ENCODE results near the gene ID1.
"Not testable (repeated sequence)": the region's sequence is repeated elsewhere in the genome, so short reads cannot be mapped to it uniquely, and the experiment has no call there.

The ID1 gene

DNA sequence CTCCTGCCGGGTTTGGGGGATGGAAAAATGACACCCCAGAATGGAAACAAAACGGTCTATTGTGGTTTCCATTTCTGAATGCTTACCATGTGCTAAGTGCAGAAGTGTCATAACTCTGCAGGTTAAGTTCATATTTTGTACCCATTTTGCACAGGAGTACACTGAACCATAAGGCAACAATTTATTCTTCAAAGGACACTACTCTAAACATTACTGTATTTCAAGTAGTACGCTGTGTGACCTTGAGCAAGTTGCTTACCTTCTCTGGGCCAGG is 9.8 kb upstream of the ID1 start:
- in situ Hi-C loops (cut with MboI; ENCODE audit: low pct_unique_long_range_greater_than_20kb, low sequenced_read_pairs), result no loop called here

DNA sequence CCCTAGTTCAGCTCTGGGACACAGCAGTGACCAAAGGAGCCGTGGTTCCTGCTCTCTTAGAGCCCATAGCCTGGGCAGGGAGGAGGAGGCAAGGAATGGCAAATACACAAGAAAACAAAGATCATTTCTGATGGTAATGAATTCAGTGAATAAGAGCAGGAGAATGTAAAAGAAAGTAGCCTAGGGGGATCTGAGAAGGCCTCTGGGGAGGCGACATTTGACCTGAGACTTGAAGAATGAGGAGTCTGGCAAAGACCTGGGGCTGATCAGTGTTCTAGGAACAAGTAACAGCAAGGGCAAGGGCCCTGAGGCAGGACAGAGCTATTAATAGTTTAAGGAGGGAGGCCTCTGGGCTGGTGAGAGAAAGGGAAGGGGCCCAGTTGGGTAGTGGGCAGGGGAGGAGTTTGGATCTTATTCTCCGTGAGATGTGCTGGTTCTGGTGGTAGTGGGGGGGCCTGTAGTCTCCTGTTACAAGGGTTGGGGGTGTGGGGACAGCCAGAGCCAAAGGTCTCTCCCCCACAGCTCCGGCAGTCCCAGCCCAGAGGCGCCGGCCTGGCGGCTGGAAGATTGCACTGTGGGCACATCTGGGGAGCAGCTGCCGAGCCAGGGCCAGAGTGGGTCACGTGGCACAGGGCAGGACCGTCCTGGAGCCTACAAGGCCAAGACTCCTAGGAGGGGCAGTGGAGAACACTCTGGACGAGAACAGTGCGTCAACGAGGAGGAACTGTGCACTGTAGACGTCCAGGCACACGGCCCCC is 9.3 kb upstream of the ID1 start:
- in situ Hi-C loops (cut with MboI; ENCODE audit: low pct_unique_long_range_greater_than_20kb, low sequenced_read_pairs), result no loop called here
- peak; percentile 38 for DNase-seq

More for the DNA sequence above, 9.8 kb upstream of the ID1 start:
- no peak for DNase-seq

DNA sequence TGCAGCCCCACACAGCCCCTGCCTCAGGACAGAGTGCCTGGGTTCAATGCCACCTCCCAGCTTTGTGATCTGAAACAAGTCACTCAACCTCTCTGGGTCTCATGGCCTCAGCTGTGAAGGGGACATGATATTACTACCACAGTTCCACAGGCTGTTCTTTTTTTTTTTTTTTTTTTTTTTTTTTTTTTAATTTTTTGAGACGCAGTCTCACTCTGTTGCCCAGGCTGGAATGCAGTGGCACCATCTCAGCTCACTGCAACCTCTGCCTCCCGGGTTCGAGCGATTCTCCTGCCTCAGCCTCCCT is 8.7 kb upstream of the ID1 start:
- in situ Hi-C loops (cut with MboI; ENCODE audit: low pct_unique_long_range_greater_than_20kb, low sequenced_read_pairs), result not testable (repeated sequence)

DNA sequence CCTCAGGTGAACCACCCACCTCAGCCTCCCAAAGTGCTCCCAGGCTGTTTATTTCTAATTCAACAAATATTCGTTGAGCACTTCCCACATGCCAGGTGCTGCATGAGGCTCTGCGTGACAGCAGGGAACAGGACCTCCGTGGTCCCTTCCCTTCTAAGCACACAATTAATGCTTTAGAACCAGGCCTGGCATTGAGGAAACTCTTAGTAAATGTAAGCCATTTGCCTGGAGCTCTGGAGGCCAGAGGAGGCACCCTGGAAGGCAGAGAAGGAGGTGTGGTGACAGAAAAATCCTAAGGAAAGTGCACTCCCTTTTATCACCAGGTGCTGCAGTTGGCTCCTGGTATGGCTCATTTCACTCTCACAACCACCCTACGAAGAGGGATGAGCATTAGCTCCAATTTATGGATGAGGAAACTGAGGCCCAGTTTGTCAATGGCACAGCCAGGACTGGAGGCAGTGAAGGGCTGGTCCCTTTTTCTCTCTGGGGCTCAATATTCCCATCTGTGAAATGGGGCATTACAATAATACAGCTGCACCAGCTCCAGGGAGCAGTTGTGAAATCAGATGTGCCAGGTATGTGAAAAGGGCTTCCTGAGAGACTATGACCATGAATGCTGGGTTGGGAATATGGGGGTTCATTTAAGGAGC is 8.1 kb upstream of the ID1 start:
- no peak for DNase-seq
- in situ Hi-C loops (cut with MboI; ENCODE audit: low pct_unique_long_range_greater_than_20kb, low sequenced_read_pairs), result no loop called here

More for the DNA sequence above, 8.7 kb upstream of the ID1 start:
- not testable (repeated sequence) for DNase-seq

DNA sequence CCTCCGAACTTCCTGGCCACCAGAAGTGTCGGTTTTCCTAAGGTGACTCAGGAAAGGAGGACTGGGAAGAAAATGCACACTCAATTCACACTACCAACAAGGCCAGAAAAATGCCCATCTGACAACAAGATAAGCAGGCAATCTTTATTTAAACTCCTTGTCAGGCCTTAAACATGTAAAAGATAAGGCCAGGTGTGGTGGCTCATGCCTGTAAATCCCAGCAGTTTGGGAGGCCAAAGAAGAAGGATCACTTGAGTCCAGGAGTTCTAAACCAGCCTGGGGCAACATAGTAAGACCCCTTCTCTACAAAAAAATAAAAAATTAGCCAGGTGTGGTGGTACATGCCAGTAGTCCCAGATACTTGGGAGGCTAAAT is 7.6 kb upstream of the ID1 start:
- DNase-seq, result no peak
- in situ Hi-C loops (cut with MboI; ENCODE audit: low pct_unique_long_range_greater_than_20kb, low sequenced_read_pairs), result no loop called here

DNA sequence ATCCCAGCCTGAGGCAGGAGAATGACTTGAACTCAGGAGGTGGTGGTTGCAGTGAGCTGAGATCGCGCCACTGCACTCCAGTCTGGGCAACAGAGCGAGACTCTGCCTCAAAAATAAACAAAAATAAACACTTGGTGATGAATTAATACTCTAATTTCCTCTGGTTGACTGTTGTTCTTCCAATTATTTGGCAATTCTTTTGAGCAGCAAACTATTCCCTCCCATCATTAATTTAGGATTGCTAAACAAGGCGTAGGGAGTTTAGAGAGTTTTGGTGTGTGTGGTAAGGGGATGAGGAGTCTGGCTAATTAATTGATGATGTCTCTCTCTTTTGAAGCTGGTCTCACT is 2.7 kb upstream of the ID1 start:
- in situ Hi-C loops (cut with MboI; ENCODE audit: low pct_unique_long_range_greater_than_20kb, low sequenced_read_pairs), result no loop called here
- DNase-seq, result no peak

DNA sequence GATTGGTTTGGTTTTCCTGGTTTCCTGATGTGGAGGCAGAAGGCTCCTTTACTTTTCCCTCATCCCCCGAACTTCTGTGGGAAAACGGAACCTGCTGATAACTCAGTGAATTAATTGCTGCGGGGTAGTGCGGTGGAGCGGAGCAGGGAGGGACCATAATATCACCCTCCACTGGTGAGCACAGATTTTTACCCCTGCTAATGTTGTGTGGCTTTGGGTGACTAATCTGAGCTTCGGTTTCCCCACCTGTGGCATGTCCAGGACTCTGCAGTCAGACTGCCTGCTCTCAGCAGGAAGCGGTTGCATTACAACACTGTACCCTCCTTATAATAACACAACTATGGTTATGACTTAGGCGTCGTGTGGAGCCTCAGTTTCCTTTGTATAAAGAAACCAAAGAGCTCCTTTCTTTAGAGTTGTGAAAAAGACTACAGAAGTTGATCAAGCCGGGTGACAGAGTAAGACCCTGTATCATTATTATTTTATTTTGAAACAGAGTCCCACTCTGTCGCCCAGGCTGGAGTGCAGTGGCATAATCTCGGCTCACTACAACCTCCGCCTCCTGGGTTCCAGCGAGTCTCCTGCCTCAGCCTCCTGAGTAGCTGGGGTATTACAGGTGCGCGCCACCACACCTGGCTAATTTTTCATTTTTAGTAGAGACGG is 2.2 kb upstream of the ID1 start:
- in situ Hi-C loops (cut with MboI; ENCODE audit: low pct_unique_long_range_greater_than_20kb, low sequenced_read_pairs), result no loop called here
- peak; percentile 64 for DNase-seq

DNA sequence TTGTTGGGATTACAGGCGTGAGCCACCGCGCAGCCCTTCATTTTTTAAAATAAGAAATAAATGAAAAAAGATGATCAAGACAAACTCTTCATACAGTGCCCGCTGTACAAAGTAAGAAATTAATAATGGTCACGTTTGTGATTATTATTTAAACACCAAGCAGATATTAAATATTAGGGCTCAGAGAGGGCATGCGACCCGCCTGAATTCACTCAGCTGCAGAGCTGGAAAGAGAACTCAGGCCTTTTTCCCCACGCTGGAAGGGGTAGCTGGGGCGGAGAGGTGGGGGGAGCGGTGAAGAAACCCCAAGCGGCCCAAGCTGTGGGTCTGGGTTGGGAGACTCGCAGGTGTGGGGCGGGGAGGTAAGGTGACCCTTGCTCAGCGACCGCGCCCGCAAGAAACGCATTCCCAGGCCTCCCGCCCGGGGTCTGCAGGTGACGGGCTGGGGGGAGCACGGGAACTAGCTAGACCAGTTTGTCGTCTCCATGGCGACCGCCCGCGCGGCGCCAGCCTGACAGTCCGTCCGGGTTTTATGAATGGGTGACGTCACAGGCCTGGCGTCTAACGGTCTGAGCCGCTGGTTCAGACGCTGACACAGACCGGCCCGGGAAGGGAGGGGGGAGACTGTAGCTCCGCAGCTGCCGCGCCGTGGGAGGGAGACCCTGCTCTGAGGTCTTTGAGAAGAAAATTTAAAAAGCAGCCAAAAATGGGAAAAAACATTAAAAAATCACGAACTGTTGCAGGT is 1.1 kb upstream of the ID1 start:
- peak; percentile 93 for DNase-seq
- in situ Hi-C loops (cut with MboI; ENCODE audit: low pct_unique_long_range_greater_than_20kb, low sequenced_read_pairs), result no loop called here

DNA sequence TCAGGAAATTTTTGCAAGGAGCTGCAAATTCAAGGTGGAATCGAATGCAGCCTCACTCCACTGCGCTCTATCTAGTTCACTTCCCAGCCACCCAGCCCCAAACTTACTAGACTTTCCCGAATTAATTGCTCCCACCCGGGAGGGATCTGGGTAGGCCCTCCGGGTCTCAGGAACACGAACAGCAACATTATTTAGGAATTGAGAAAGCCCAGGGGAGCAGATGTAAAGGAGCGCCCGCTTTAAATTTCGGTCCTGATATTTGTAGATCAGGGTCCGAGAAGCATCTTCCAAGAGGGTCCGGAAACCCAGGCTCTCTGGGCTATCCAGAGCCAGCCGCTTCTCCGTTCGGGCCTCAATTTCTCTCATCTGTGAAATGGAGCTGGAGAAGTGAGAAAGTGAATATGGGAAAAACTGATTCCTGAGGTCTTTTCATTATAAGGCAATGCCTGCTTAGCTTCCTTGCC is 490 bp upstream of the ID1 start:
- DNase-seq, result no peak
- in situ Hi-C loops (cut with MboI; ENCODE audit: low pct_unique_long_range_greater_than_20kb, low sequenced_read_pairs), result no loop called here

DNA sequence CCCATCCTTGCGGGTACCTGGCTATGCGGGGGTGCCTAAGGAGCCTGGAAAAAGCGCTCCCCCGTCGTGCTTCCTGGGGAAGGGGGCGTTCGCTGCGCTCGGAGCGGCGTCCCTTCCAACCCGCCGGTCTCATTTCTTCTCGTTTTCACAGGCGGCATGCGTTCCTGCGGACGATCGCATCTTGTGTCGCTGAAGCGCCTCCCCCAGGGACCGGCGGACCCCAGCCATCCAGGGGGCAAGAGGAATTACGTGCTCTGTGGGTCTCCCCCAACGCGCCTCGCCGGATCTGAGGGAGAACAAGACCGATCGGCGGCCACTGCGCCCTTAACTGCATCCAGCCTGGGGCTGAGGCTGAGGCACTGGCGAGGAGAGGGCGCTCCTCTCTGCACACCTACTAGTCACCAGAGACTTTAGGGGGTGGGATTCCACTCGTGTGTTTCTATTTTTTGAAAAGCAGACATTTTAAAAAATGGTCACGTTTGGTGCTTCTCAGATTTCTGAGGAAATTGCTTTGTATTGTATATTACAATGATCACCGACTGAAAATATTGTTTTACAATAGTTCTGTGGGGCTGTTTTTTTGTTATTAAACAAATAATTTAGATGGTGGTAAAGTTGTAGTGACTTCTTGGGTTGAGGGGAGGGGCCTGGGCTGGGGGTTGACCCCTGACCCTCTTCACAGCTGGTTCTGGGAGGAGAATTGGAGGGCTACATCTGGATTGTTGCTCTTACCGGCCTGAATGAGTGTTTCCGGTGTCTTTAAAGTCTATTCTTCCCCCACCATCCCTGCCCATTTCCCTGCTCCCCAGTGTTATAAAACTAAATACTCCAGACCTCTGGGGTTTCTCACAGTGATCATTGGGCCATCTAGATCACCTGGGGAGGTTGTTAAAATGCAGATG is 1.1 kb downstream of the ID1 start:
- in situ Hi-C loops (cut with MboI; ENCODE audit: low pct_unique_long_range_greater_than_20kb, low sequenced_read_pairs), result no loop called here
- peak; percentile 41 for DNase-seq

DNA sequence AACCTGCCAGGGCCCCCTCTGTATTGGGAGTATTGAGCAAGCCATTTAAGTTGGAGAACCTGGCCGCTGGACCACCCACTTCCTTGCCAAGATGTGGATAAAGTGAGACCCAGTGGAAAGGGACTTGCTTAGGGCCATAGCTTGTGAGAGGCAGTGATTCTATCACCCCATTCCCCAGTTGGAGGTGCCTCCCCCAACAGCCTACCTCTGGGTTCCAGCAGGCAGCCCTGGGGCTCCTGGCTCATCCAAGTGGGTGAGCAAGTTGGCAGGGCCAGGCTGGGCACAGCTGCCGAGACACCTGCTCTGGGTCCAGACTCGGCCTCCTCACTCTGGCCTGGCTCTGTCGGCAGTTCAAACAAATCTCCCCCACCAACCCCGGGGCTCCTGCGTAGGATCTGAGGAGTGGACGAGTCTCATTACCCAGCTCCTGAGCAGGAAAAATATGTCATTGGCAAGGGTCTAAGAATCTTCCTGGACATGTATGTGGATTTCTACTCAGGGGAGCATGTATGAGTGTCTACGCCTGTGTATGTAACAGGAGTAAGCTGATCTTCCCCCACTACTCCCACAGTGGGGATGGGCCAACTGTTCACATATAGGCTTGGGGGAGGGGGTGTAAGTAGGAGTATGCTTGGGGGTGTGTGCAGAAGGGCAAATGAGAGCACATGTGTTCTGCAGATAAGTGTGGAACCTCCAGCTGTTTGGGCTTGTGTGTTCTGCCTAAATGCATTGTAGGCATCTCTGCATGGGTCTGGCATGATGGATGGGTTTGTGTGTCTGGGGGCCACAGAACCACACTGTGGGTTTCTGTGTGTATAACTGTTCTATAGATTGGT is 1.9 kb downstream of the ID1 start:
- in situ Hi-C loops (cut with MboI; ENCODE audit: low pct_unique_long_range_greater_than_20kb, low sequenced_read_pairs), result no loop called here
- DNase-seq, result peak; percentile 64

DNA sequence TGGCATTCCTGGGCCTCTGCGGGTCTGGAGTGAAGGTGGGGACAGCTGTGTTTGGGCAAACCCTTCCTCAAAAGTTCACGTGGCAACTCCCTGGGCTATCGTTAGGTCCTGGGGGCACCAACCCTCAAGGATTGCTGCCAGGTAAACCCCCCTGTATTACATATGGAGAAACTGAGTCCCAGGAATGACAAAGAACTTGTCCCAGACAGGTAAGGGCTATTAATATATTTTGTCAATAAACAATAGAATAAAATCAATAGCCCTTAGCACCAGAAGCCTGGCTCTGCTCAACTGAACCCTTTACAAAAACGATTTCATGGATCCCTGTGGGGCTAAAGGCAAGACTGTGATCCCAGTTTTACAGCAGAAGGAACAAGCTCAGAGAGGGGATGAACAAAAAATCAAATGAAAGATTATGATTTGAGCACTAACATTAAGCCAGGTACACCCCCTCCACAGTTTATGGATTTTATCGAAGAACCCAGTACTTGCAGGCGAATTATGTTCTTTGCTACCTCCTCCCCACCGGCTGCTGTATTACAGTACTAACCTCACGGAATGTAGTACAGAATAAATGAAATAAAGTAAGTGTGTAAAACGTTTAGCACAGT is 2.7 kb downstream of the ID1 start:
- in situ Hi-C loops (cut with MboI; ENCODE audit: low pct_unique_long_range_greater_than_20kb, low sequenced_read_pairs), result no loop called here
- DNase-seq, result no peak

DNA sequence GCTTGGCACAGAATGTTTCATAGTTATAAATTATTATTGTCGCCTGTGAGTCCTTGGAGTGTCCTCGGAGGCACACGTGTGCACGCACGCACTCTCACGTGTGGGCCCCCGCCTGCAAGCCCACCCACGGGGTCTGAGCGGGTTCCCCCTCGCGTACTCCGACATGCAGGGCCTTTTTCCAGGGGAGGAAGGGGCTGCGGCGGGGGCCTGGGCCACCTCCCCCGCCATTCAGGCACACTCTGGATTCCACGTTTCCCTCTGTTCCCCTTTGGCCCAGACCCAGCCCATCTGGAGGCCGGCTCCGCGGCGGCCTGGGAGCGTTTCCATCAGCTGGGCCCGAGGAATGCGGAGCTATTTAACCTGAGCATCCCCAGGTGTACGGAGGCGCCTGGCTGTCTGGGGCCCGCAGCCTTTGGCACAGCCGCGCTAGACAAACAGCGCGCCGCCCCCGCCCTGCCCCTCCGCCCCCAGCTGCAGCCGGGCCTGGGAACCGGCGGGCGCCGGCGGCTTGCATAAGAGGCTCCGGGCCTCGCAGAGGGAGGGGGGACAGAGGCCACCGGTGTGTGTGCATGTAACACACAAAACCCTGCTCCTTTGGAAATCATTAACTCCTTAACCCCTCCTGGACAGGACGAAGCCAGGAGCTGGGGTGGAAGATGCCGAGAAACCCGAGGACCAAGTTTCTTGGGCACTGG is 3.3 kb downstream of the ID1 start:
- in situ Hi-C loops (cut with MboI; ENCODE audit: low pct_unique_long_range_greater_than_20kb, low sequenced_read_pairs), result no loop called here
- peak; percentile 57 for DNase-seq

DNA sequence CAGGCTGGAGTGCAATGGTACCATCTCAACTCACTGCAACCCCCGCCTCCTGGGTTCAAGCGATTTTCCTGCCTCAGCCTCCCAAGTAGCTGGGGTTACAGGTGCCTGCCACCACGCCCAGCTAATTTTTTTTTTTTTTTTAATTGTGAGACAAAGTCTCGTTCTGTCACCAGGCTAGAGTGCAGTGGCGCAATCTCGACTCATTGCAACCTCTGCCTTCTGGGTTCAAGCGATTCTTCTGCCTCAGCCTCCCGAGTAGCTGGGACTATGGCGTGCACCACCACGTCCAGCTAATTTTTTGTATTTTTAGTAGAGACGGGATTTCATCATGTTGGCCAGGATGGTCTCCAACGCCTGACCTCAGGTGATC is 7.2 kb downstream of the ID1 start:
- in situ Hi-C loops (cut with MboI; ENCODE audit: low pct_unique_long_range_greater_than_20kb, low sequenced_read_pairs), result loop anchor here (10.0 kb wide), 1 partner anchor 47 kb away; no protein-coding TSS in a partner anchor
- DNase-seq, result not testable (repeated sequence)

DNA sequence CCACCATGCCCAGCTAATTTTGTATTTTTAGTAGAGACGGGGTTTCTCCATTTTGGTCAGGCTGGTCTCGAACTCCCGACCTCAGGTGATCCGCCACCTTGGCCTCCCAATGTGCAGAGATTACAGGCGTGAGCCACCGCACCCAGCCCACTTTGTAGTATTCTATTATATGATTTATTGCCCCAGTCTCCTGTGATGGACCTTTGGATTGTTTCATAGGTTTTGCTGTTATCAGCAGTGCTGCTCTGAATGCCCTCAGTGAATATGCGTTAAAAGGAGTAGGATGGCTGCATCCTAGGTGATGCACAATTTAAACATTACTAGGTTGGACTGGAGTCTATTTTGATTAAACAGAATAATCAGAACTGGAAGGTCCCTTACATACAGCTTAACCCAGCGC is 10.3 kb downstream of the ID1 start:
- in situ Hi-C loops (cut with MboI; ENCODE audit: low pct_unique_long_range_greater_than_20kb, low sequenced_read_pairs), result loop anchor here (10.0 kb wide), 1 partner anchor 51 kb away; no protein-coding TSS in a partner anchor
- no peak for DNase-seq

DNA sequence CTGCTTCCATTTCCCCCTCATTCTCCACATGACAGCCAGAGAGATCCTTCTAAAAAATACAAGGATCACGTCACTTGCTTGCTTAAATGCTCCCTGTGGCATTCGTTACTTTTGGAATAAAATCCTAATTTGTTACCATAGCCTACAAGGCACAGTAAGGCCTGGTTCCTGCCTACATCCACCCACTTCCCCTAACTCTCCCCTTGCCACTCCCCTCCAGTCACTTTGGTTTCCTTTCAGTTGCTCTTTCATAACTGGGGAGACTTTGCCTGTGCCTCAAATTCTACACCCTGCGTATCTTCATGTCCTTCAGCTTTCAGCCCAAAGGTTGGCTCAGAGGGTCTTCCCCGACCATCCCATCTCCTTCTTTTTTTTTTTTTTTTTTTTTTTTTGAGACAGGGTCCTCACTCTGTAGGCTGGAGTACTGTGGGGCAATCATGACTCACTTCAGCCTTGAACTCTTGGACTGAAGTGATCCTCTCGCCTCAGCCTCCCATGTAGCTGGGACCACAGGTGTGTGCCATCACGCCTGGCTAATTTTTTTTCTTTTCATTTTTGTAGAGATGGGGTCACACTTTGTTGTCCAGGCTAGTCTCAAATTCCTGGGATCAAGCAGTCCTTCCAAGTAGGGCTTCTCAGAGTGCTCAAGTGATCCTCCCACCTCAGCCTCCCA is 12.5 kb downstream of the ID1 start:
- peak; percentile 54 for DNase-seq
- in situ Hi-C loops (cut with MboI; ENCODE audit: low pct_unique_long_range_greater_than_20kb, low sequenced_read_pairs), result loop anchor here (10.0 kb wide), 1 partner anchor 53 kb away; no protein-coding TSS in a partner anchor

DNA sequence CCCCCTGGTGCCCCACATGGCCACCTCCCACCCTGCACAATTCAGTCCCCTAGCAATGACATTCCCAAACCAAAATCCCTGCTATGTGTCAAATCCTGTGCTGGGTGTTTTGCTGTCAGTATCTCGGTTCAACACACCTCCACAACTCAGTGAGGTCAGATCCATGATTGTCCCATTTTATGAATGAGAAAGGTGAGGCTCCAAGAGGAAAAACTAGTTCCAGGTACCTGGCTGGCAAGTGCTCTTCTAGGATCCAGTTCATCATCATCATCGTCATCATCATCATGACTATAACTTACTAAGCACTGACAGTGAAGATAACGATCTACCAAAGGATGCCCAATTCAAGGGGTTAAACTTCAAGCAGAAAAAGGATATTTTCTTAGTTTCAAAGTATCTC is 15.2 kb downstream of the ID1 start:
- in situ Hi-C loops (cut with MboI; ENCODE audit: low pct_unique_long_range_greater_than_20kb, low sequenced_read_pairs), result no loop called here
- DNase-seq, result no peak
